ENCODE measurements around the gene CRYBG2. TPM values are rescaled to one million over a fixed set of nuclear protein-coding genes. Genes with fewer than 3 reads are reported as not detected.

The CRYBG2 gene
- total RNA-seq, 1 donor from 2014 or later = 6.9 TPM

DNA sequence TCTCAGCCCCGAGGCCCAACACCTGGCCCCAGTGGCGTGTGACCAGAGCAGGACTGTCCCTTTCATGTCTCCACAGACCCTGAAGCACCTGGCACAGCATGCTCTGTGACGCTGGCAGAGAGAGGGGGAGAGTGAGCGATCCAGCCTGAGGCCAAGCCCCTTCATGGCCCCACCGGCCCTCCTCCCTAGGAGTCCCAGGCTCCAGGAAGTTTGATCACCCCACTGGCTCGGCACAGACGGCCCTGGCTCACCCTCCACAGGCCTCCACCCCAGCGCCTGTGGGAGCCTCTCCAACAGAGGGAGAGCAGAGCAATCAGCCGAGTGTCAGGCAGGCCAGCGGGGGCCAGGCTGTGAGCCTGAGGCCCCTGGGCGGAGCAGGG lies 63.1 kb downstream of the CRYBG2 start:
- no peaks in the 10 kb centered on the region for H3K9me3 ChIP-seq
- ATAC-seq = no peak
- intact Hi-C loops (cut with DNase I) = no loop called here
- TF ChIP-seq, protein P1, sequence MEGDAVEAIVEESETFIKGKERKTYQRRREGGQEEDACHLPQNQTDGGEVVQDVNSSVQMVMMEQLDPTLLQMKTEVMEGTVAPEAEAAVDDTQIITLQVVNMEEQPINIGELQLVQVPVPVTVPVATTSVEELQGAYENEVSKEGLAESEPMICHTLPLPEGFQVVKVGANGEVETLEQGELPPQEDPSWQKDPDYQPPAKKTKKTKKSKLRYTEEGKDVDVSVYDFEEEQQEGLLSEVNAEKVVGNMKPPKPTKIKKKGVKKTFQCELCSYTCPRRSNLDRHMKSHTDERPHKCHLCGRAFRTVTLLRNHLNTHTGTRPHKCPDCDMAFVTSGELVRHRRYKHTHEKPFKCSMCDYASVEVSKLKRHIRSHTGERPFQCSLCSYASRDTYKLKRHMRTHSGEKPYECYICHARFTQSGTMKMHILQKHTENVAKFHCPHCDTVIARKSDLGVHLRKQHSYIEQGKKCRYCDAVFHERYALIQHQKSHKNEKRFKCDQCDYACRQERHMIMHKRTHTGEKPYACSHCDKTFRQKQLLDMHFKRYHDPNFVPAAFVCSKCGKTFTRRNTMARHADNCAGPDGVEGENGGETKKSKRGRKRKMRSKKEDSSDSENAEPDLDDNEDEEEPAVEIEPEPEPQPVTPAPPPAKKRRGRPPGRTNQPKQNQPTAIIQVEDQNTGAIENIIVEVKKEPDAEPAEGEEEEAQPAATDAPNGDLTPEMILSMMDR (IDR thresholded peaks at IDR 0.05) = no peak
- DNase-seq = no peak
- H3K27ac ChIP-seq = peak overlapping the region; percentile 81
- peaks cover 53% of the 10 kb centered on the region for H3K4me1 ChIP-seq
- H3K36me3 ChIP-seq = no peaks in the 10 kb centered on the region
- H3K27me3 ChIP-seq = no peaks in the 10 kb centered on the region
- H3K4me3 ChIP-seq = no peak overlapping the region

DNA sequence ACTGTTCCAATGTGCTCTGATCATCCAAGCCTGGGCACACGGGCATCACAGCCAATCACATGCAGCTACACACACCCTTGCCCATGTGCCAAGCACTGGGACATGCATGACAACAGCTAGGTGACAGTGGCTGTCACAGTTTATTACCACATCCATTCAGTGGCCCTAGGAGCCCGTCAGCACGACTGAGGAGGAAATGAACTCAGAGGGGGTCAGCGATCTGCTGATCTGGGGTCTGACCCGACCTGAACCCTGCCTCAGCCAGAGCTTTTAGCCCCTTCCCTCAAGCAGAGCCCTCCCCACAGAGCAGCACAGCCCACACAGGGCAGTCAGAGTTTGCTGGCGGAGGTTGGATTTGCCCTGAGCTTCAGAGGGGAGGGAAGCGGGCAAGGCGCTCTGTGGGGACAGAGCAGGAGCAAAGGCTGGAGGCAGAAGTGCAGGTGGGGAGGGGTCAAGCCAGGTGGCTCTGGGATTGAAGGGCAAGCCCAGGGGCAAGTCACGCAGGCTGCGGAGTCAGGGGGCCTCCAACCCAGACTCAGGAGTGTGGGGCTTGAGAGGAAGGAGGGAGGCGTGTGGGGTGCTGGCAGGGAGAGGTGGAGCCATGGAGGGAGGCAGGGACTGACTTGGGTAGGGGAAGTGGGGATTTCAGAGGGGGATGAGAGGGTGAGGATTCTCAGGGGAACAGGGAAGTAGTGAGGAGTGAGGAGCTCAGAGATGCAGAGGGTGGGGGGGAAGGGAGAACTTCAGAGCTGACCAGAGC lies 63.6 kb downstream of the CRYBG2 start:
- intact Hi-C loops (cut with DNase I) = no loop called here
- DNase-seq = no peak
- Histone ChIP-seq H3K36me3 (no peaks in the 10 kb centered on the region), H3K27me3 (no peaks in the 10 kb centered on the region), H3K4me1 (peaks cover 58% of the 10 kb centered on the region), H3K9me3 (no peaks in the 10 kb centered on the region), H3K4me3 (no peak overlapping the region), H3K27ac (peak overlapping the region; percentile 81)
- TF ChIP-seq, protein P1 (IDR thresholded peaks at IDR 0.05) = no peak
- ATAC-seq = peak; percentile 56

DNA sequence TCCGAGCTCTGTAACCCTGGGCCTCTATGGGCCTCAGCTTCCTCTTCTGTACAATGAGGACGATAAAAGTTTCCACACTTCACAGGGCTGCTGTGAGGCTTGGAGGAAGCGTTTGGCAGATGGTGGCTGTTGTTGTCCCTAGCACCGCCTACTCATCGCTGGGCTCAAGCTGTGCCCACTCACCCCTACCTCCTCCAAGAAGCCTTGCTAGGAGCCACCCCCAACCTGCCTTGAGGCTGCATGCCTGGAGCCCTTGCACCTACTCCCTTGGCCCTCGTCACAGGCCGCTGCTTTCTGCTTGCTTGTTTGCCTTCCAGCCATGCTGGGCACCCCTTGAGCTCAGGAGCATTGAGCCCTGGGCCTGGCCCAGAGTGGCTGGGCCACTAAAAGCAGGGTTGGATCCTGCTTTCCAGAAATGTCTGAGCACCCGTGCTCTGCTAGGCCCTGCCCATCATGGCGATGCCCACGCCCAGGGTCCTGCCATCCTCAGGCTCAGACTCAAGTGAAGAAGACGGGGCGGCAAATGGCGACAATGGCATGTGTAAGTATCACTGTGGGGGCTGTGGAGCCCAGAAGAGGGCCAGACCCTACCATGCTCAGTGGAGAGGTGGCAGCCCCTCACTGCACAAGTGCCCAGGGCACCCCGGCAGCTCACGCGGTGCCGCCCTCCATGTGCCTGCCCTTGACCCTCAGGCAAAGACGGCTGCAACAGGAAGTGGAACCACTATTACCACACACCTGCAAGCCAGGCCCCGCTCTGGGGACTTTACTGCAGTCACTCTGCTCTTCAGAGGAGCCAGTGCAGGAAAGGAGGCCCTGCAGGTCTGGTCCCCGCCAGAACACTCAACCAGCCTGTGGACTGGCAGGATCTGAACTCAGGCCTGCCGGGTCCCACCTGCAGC lies 64.5 kb downstream of the CRYBG2 start:
- TF ChIP-seq, protein P1 (IDR thresholded peaks at IDR 0.05) = no peak
- no peaks in the 10 kb centered on the region for H3K9me3 ChIP-seq
- H3K4me1 ChIP-seq = peaks cover 67% of the 10 kb centered on the region
- H3K4me3 ChIP-seq = no peak overlapping the region
- intact Hi-C loops (cut with DNase I) = no loop called here
- peak; percentile 67 for ATAC-seq
- no peaks in the 10 kb centered on the region for H3K36me3 ChIP-seq
- H3K27me3 ChIP-seq = no peaks in the 10 kb centered on the region
- peak overlapping the region; percentile 81 for H3K27ac ChIP-seq
- peak; percentile 85 for DNase-seq

DNA sequence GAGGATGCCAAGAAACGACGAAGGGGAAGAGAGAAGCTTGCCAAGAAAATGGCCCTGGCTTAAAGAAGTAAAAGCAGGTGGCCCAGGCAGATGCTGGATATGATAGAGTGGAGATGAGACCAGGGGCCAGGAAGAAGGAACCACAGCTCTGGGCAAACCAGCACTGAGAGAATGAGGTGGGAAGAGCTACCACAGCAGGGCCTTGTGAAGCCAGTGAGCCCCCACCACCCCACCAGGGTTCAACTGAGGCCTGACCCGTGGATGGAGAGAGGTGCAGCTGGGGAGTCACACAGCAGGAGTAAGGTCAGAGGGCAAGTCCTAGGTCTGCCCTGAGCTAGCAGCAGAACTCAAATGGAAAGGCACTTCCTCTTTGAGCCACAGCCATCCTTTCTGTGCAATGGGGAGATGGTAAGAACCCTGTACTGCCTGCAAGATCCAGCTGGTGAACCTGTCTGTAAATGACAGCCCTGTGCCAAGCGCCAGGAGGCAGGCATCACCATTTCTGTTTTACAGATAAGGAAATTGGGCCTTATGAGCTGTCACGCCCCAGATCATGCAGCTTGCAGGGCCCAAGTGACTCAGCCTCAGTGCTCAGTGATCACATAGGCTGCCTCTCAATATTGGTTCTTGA lies 65.5 kb downstream of the CRYBG2 start:
- Histone ChIP-seq H3K27ac (peak overlapping the region; percentile 81), H3K27me3 (no peaks in the 10 kb centered on the region), H3K9me3 (no peaks in the 10 kb centered on the region), H3K4me1 (peaks cover 73% of the 10 kb centered on the region), H3K4me3 (no peak overlapping the region), H3K36me3 (no peaks in the 10 kb centered on the region)
- ATAC-seq = peak; percentile 4
- TF ChIP-seq, protein P1 (IDR thresholded peaks at IDR 0.05) = no peak
- intact Hi-C loops (cut with DNase I) = no loop called here
- no peak for DNase-seq

DNA sequence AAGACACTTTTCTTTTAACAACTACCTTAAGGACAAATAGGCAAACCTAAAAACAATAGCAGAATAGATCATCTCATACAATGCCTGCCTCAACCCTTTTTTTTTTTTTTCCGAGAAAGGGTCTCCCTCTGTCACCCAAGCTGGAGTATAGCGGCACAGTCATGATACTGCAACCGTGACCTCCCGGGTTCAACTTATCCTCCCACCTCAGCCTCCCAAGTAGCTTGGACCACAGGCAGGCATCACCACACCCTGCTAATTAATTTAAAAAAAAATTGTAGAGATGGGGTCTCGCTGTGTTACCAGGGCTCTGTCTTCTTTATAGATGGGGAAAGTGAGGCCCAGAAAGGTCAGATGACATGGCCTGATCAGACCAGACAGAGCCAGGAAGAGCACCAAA lies 66.1 kb downstream of the CRYBG2 start:
- H3K4me1 ChIP-seq = peaks cover 73% of the 10 kb centered on the region
- peak overlapping the region; percentile 81 for H3K27ac ChIP-seq
- H3K27me3 ChIP-seq = no peaks in the 10 kb centered on the region
- no peak overlapping the region for H3K4me3 ChIP-seq
- no peaks in the 10 kb centered on the region for H3K9me3 ChIP-seq
- TF ChIP-seq, protein P1 (IDR thresholded peaks at IDR 0.05) = no peak
- intact Hi-C loops (cut with DNase I) = no loop called here
- no peaks in the 10 kb centered on the region for H3K36me3 ChIP-seq
- ATAC-seq (no peak), DNase-seq (no peak)
